ENCODE measurements around the gene PIK3R6. TPM values are rescaled to one million over a fixed set of nuclear protein-coding genes. Genes with fewer than 3 reads are reported as not detected.

PIK3R6 gene
- total and polyA plus RNA-seq, 2 of the 4 experiments (the other 2 are of a cell fraction): not detected

GRCh38 chr17:8794636-8795035 is 72.8 kb downstream of the PIK3R6 start:
- no TSS peak for BruUV-seq (replicated peaks)
- Histone ChIP-seq H3K36me3 (ENCODE audit: control insufficient read depth, insufficient read depth, low read length) (no peaks in the 10 kb centered on the region), H2AK9ac (replicated peaks; ENCODE audit: low read depth, low read length, poor library complexity) (no peak overlapping the region), H2AK5ac (ENCODE audit: low read depth, low read length) (no peak overlapping the region), H4K20me1 (ENCODE audit: insufficient read depth, low read length) (no peaks in the 10 kb centered on the region), H4K8ac (ENCODE audit: low read depth in 2 of 2, low read length in 2 of 2) (no peak overlapping the region), H2BK15ac (ENCODE audit: low read depth, low read length) (no peak overlapping the region), H3K4me2 (ENCODE audit: low read depth, low read length) (no peak overlapping the region), H4K5ac (ENCODE audit: low read depth, low read length) (no peak overlapping the region), H3K4me1 (ENCODE audit: control insufficient read depth, insufficient read depth, low read length) (no peaks in the 10 kb centered on the region), H3K27ac (ENCODE audit: insufficient read depth, low read length) (no peak overlapping the region), H2BK20ac (ENCODE audit: low read depth, low read length) (no peak overlapping the region), H3K9me1 (ENCODE audit: insufficient read depth, low read length) (no peaks in the 10 kb centered on the region), H3K23ac (ENCODE audit: low read depth, low read length) (no peak overlapping the region), H2AFZ (replicated peaks; ENCODE audit: low read length, poor library complexity) (no peak overlapping the region), H3K4ac (ENCODE audit: low read depth, low read length) (no peak overlapping the region), H3K18ac (ENCODE audit: low read depth, low read length) (no peak overlapping the region), H3K79me1 (ENCODE audit: low read depth in 1 of 2, low read length in 2 of 2) (no peaks in the 10 kb centered on the region), H4K91ac (ENCODE audit: insufficient read depth, low read depth, low read length) (no peak overlapping the region), H3K4me3 (ENCODE audit: insufficient read depth, low read depth, low read length) (no peak overlapping the region), H3K27me3 (ENCODE audit: control insufficient read depth, insufficient read depth, low read length) (peaks cover 16% of the 10 kb centered on the region; the same call in 1 of the 2 replicates), H2BK5ac (ENCODE audit: low read depth, low read length, poor library complexity, severe bottlenecking) (no peak overlapping the region), H2BK120ac (ENCODE audit: low read depth, low read length) (no peak overlapping the region), H3K9me3 (ENCODE audit: control insufficient read depth, insufficient read depth, low read length) (peaks cover 5% of the 10 kb centered on the region; the same call in 1 of the 2 replicates), H3K9ac (ENCODE audit: low read depth, low read length) (no peak overlapping the region), H3K56ac (ENCODE audit: extremely low read depth, insufficient read depth, low read length) (no peak overlapping the region), H3K14ac (replicated peaks; ENCODE audit: low read depth, low read length) (no peak overlapping the region)
- ChIA-PET CTCF (interaction anchor here (1.2 kb wide), 1 partner anchor 9 kb away, joined by 5 read pairs; no protein-coding TSS in a partner anchor), POLR2A (ENCODE audit: unreplicated experiment) (no interaction called here)
- no peak for DNase-seq
- WGBS, 2 experiments (ENCODE audit: extremely low coverage in 2 of 2, insufficient read length in 1 of 2): no CpG with 5 or more reads among the region's 7 CpGs
- intact Hi-C loops (cut with micrococcal nuclease) (no loop called here), in situ Hi-C loops (cut with MboI; ENCODE audit: low sequenced_read_pairs) (loop anchor here (25.0 kb wide), 1 partner anchor 743 kb away; no protein-coding TSS in a partner anchor), dilution Hi-C loops (cut with HindIII; ENCODE audit: low sequenced_read_pairs, unreplicated experiment) (no loop called here)
- TF ChIP-seq CEBPB (IDR thresholded peaks at IDR 0.05; ENCODE audit: low read depth, low read length) (no peak), BHLHE40 (IDR thresholded peaks at IDR 0.05; ENCODE audit: low read depth, low read length) (no peak), RFX5 (IDR thresholded peaks at IDR 0.05; ENCODE audit: low read depth, low read length) (no peak), RAD21 (IDR thresholded peaks at IDR 0.05; ENCODE audit: low read length) (no peak), ELK1 (IDR thresholded peaks at IDR 0.05; ENCODE audit: borderline replicate concordance, low read depth, low read length) (no peak), USF2 (IDR thresholded peaks at IDR 0.05; ENCODE audit: low read depth, low read length) (no peak), CHD1 (IDR thresholded peaks at IDR 0.05; ENCODE audit: low read depth, low read length) (no peak), MXI1 (IDR thresholded peaks at IDR 0.05; ENCODE audit: borderline replicate concordance, low read depth, low read length) (no peak), FOS (IDR thresholded peaks at IDR 0.05; ENCODE audit: low read depth, low read length) (no peak), MAZ (IDR thresholded peaks at IDR 0.05; ENCODE audit: borderline replicate concordance, low read depth, low read length) (no peak), CTCF (conservative IDR thresholded peaks at IDR 0.05; ENCODE audit: low read depth, low read length) (no peak), MAFK (IDR thresholded peaks at IDR 0.05; ENCODE audit: low read depth, low read length) (no peak), SMC3 (IDR thresholded peaks at IDR 0.05; ENCODE audit: low read depth, low read length) (no peak), RCOR1 (IDR thresholded peaks at IDR 0.05; ENCODE audit: insufficient replicate concordance, low read length) (no peak), POLR2A (IDR thresholded peaks at IDR 0.05; ENCODE audit: low read depth, low read length) (no peak), NFE2L2 (IDR thresholded peaks at IDR 0.05; ENCODE audit: low read depth, low read length) (no peak)
- ATAC-seq (ENCODE audit: low read depth): no peak
